GM12891 (cell line): Measurements from ENCODE around the gene MYL7.

ENCODE experiments used
- POLR2AphosphoS5 ChIP-seq: IDR thresholded peaks from 2 replicates; pipeline ENCODE4 v1.6.1; 2011; ENCODE audit warnings: low read depth, low read length, control low read depth
- TAF1 ChIP-seq: IDR thresholded peaks from 2 replicates; pipeline ENCODE4 v1.6.1; 2011; ENCODE audit warnings: low read depth, low read length, control low read depth

- TF ChIP-seq POLR2AphosphoS5 (no peak), TAF1 (no peak)
Observed at GRCh38 chr7:44139311-44140010, 1.7 kb downstream of the MYL7 start.
